GM18526 (cell line): ENCODE data around the gene ARHGEF7.

Source experiments
- POLR2A ChIP-seq: IDR thresholded peaks from 3 replicates; pipeline ENCODE4 v1.6.1; 2011; ENCODE audit not compliant: insufficient read length; ENCODE audit errors: extremely low read depth

ARHGEF7 gene, protein sequence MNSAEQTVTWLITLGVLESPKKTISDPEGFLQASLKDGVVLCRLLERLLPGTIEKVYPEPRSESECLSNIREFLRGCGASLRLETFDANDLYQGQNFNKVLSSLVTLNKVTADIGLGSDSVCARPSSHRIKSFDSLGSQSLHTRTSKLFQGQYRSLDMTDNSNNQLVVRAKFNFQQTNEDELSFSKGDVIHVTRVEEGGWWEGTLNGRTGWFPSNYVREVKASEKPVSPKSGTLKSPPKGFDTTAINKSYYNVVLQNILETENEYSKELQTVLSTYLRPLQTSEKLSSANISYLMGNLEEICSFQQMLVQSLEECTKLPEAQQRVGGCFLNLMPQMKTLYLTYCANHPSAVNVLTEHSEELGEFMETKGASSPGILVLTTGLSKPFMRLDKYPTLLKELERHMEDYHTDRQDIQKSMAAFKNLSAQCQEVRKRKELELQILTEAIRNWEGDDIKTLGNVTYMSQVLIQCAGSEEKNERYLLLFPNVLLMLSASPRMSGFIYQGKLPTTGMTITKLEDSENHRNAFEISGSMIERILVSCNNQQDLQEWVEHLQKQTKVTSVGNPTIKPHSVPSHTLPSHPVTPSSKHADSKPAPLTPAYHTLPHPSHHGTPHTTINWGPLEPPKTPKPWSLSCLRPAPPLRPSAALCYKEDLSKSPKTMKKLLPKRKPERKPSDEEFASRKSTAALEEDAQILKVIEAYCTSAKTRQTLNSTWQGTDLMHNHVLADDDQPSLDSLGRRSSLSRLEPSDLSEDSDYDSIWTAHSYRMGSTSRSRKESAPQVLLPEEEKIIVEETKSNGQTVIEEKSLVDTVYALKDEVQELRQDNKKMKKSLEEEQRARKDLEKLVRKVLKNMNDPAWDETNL

DNA sequence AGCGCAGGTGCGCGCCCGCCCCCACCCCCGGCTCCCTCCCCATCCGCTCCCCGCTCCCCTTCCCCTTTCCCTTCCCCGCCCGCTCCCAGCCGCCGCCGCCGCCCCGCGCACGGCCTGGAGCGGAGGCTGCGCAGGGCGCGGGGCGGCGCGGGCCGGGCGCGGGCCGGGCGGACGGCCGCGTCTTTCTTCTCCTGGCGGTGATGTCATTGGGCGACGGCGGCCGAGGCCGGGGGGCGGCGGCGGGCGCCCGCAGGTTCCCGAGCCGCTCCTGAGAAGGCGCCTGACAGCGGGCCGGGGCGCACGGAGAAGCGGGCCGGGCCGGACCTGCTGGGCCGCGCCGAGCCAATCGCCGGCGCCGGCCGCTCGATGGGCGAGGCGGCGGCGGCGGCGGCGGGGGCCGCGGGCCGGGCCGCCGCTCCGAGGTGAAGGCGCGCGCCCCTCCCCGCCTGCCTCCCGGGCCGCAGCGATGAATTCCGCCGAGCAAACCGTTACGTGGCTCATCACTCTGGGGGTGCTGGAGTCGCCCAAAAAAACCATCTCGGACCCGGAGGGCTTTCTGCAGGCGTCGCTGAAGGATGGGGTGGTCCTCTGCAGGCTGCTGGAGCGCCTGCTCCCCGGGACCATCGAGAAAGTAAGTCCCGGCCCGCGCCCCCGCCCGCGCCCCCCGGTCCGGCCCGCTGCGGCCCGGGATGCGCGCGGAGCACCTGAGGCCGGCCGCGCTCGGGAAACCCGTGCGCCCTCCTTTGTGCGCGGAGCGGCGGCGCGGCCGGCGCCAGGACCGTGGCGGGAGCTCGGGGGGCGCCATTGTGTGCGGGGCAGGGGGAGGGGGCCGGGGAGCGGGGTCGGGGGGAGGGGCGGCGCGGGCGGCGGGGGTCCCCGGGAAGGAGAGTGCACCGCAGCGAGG is at the start of gene ARHGEF7:
Gene ARHGEF7 (plus strand): TSS at position 250 of the 904 bp plus-strand sequence. CDS start 217 bp downstream, at position 467.
- no peak for TF ChIP-seq POLR2A

DNA sequence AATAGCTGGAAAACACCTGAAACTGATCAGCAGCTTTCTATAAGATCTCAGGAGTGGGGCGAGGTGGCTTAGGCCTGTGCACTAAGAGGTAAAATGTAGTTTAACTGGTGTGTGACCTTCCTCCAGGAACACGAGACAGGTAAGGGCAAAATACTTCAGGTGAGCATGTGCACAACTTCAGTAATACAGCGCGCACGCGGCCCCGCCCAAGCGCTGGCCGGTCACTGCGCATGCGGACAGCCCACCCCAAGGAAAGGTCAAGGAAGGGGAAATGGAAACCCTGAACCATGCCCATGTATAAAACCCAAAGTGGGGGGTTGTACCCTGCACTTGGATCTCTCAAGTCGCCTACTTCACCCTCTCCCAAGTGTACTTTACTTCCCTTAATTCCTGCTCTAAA is 49.4 kb upstream of the ARHGEF7 start:
- no peak for TF ChIP-seq POLR2A

DNA sequence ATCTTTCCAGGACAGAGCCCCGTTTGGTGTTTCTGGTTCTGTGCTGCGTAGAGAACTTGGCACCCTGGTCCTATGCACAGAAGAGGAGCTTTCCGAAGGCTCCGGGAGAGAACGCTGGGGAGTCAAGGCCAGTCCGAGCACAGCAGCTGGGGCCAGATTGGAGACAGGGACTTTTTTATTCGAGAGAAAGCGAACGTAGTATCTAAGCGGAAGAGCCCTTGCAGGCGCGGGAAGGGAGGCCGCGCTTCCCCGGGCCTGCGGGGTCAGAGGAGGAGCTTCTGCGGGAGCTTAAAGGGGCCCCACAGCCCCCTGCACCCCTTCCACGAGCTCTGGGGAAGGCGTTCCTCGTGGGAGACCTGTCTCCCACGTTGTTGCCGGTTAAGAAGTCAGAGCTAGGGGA is 48.6 kb upstream of the ARHGEF7 start:
- no peak for TF ChIP-seq POLR2A

DNA sequence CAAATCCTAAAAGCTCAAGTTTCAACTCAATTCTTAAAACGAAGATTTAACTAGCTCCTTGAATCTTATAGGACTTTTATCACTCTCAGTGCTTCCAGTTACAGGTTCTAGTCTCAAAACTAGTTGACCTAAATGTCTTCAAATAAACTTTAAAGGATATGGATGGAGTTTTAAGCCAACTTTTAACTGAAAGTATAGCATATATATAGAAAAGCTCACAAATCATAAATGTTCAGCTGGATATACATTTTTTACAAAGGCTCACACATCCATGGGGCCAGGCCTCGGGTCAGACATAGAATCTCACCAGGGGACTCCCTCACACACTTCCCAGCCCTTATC is 47.1 kb upstream of the ARHGEF7 start:
- TF ChIP-seq POLR2A = no peak

DNA sequence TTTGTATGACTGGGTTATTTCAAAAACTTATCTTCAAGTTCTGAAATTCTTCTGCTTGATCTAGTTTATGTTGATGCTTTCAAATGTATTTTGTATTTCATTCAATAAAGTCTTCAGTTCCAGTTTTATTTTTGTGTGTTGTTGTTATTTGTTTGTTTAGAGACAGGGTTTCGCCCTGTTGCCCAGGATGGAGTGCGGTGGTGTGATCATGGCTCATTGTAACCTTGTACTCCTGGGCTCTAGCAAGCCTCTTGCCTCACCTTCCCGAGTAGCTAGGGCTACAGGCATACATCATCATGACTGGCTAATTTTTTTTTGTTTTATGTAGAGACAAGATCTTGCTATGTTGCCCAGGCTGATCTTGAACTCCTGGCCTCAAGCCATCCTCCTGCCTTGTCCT is 40.3 kb upstream of the ARHGEF7 start:
- no peak for TF ChIP-seq POLR2A

DNA sequence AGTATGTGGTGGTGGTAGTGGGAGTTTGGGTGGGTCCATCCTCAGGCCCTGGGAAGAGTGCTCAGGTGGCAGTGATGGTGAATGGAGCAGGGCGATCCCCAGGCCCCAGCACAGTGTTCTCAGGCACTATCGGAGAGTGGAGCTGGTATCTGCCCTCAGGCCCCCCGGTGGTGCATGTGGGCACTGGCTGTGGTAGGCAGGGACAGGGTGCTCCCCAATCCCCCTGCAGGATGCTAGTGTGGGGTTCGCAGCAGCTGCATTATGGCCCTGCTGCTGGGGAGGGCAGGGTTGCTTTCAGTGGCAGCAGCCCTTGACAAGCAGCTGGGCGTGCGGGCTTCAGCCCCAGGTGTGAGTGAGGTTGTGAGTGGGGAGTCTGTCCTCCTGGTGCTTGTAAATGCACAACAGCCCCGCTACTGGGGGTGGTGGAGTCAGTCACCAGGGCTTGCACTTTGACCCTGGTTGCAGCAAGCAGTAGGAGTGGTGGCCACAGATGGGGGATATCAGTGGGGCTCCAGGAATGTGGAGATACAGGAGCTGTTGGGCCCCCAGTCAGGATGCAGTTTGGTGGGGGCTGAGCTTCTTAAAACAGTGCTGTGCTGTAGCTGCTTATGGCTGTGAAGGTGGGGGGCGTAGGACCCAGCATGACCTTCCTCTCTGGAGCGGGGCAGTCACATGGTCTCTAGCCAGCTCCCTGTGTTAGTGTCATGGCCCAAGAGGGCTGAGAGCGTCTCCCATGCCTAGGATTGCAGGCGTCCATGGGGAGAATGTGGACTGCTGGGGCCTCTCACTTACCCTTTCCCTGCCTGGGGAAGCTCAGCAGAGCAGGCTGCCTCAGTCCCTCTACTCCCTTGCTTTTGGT is 38.7 kb upstream of the ARHGEF7 start:
- TF ChIP-seq POLR2A = no peak

GRCh38 chr13:111079375-111079774 is 35.7 kb upstream of the ARHGEF7 start:
- TF ChIP-seq POLR2A = no peak

DNA sequence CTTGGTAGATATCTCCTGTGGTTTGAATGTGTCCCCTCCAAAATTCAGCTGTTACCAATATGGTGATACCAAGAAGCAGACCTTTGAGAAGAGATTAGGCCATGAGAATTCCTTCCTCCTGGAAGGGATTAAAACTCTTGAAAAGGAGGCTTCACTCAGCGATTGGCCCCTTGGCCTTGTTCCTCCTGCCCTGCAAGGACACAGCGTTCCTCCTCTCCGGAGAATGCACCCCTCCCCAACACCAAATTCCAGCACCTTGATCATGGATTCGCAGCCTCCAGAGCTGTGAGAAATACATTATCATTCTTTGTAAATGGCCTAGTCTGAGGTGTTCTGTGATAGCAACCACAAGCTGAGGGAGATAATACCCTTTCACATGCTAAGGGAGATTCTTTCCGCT is 34.5 kb upstream of the ARHGEF7 start:
- no peak for TF ChIP-seq POLR2A

- TF ChIP-seq POLR2A = no peak
Measured at GRCh38 chr13:111082240-111082639, 32.9 kb upstream of the ARHGEF7 start.

DNA sequence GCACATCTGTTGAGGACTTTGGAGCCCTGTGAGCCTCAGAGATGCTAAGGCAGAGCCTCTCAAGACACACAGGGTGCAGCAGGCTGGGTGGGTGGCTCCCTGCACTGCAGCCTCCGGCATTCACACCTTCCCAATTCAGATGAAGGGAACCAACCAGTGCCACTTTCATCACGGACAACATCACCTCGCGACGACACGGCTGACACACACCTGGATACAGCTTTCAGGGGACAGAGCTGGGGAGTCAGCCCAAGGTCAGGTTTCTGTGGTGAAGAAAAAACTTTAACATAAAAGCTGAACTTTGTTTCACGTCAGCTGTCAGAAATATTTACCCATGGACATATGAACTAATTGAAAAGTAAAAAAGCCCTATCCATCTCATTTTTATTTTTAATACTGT is 24.9 kb upstream of the ARHGEF7 start:
- no peak for TF ChIP-seq POLR2A

- TF ChIP-seq POLR2A = no peak
Measured at GRCh38 chr13:111092685-111093084, 22.4 kb upstream of the ARHGEF7 start.

DNA sequence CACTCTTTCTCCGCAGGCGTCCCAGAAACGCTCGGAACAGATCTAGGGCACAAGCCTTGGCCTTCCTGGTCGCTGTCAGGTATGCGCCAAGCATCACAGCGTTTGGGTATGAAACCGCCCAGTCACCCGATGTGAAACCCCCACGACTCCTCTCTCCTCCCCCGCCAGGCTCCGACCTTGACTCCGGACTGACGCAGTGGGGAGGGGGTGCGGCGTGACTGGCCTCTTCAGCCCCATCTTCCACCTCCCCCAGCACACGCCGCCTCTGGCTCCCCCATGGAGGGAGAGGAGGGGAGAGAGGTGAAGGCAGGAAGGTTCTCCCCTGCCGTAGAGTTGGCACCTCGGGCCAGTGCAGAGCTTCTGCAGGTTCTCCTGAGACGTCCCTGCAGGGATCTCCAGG is 22.0 kb upstream of the ARHGEF7 start:
- no peak for TF ChIP-seq POLR2A

GRCh38 chr13:111093634-111094033 is 21.5 kb upstream of the ARHGEF7 start:
- no peak for TF ChIP-seq POLR2A

DNA sequence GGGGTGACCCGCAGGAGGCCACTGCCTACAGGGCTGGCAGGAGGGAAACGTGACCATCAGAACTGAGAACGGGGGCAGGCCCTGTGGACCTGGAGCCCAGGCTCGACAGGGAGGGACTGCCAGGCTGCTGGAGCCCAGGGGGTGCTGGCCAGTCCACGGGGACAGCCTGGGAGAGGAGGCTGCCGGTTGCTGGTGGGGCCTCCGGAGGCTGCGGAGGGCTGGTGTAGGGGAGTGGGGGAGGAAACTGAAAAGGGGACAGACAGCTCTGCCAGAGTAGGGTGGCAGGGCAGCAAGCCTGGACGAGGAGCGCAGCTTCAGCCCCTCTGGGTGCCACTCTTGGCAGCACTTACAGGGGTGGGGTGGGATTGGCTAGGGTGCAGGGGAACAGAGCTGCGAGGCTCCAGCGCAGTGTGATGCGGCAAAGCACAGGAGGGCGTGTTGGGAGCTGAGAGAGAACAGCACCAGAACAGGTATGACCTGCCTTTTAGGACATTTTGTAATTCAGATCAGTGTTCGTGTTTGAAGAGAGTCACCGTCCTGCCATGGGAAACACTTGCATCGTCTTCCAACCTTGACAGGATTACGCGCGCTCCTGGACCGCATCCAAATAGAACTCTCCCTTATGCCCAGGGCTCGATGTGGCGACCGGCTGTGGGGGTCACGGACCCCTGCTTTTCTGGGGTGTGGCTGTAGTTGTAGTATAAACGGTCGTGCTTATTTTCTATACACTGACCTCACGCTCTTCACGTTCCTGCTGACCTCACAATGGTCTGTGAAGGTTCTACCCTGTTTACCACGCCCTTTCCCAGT is 19.9 kb upstream of the ARHGEF7 start:
- TF ChIP-seq POLR2A = no peak

- TF ChIP-seq POLR2A = no peak
Measured at GRCh38 chr13:111095911-111096501, 19.1 kb upstream of the ARHGEF7 start.
